WTC11 (cell line): Measurements from ENCODE around the gene BCAS3. TPM values are rescaled to one million over a fixed set of nuclear protein-coding genes. Genes with fewer than 3 reads are reported as not detected.

Source experiments
- ATAC-seq: fragments of 200-7000 bp; cut with Tn5 transposase; 2 replicates; pipeline ENCODE4 v1.10.0; 2021; ENCODE audit warnings: mild to moderate bottlenecking, moderate library complexity
- CTCF ChIA-PET: fragments of 300-600 bp; sonication (Branson Sonifier 250); formaldehyde crosslinking; loops from one replicate; lab custom pipeline; 2021; ENCODE audit warnings: antibody characterized with exemption; lab: Charles Lee
- POLR2A ChIA-PET: fragments of 350-600 bp; sonication (Branson Sonifier 250); formaldehyde crosslinking; loops from one replicate; lab custom pipeline; 2021; ENCODE audit warnings: antibody characterized with exemption; lab: Charles Lee
- DNase-seq: peaks from one replicate; pipeline ENCODE4 v3.0.0; 2021; ENCODE audit warnings: low spot score
- H3K27ac Mint-ChIP-seq: 2 replicates; pipeline ENCODE4 v1.8.0; 2021; ENCODE audit warnings: mixed read lengths
- H3K27me3 Mint-ChIP-seq: 2 replicates; pipeline ENCODE4 v1.8.0; 2021; ENCODE audit warnings: low read depth, mild to moderate bottlenecking, moderate library complexity, mixed read lengths
- H3K36me3 Mint-ChIP-seq: 2 replicates; pipeline ENCODE4 v1.8.0; 2021; ENCODE audit warnings: mixed read lengths
- H3K4me1 Mint-ChIP-seq: 2 replicates; pipeline ENCODE4 v1.8.0; 2022; ENCODE audit warnings: mixed read lengths
- H3K4me3 Mint-ChIP-seq: 2 replicates; pipeline ENCODE4 v1.8.0; 2021; ENCODE audit warnings: mild to moderate bottlenecking, moderate library complexity, mixed read lengths
- H3K9me3 Mint-ChIP-seq: 2 replicates; pipeline ENCODE4 v1.8.0; 2021; ENCODE audit warnings: mixed read lengths
- ARID4B ChIP-seq: sonication (generic); formaldehyde crosslinking; IDR thresholded peaks from 2 replicates; pipeline ENCODE4 v1.8.0; 2023; ENCODE audit warnings: missing genetic modification reagents, mild to moderate bottlenecking, borderline replicate concordance
- ATF6 ChIP-seq: sonication (generic); formaldehyde crosslinking; IDR thresholded peaks from 2 replicates; pipeline ENCODE4 v1.8.1; 2023; ENCODE audit warnings: mild to moderate bottlenecking, missing genetic modification reagents
- CBFB ChIP-seq: sonication (generic); formaldehyde crosslinking; IDR thresholded peaks from 2 replicates; pipeline ENCODE4 v1.8.1; 2022; ENCODE audit warnings: mild to moderate bottlenecking, low read depth, missing genetic modification reagents
- FOXJ3 ChIP-seq: sonication (generic); formaldehyde crosslinking; IDR thresholded peaks from 2 replicates; pipeline ENCODE4 v1.9.0; 2021; ENCODE audit warnings: missing genetic modification reagents, mild to moderate bottlenecking, borderline replicate concordance
- FOXK1 ChIP-seq: sonication (generic); formaldehyde crosslinking; IDR thresholded peaks from 2 replicates; pipeline ENCODE4 v1.8.0; 2022; ENCODE audit warnings: mild to moderate bottlenecking, moderate library complexity, missing genetic modification reagents
- FOXP1 ChIP-seq: sonication (generic); formaldehyde crosslinking; IDR thresholded peaks from 2 replicates; pipeline ENCODE4 v1.8.0; 2022; ENCODE audit warnings: missing genetic modification reagents, mild to moderate bottlenecking, moderate library complexity, borderline replicate concordance
- KAT7 ChIP-seq: sonication (generic); formaldehyde crosslinking; IDR thresholded peaks from 2 replicates; pipeline ENCODE4 v1.8.1; 2023; ENCODE audit warnings: missing genetic modification reagents, mild to moderate bottlenecking, borderline replicate concordance
- MAX ChIP-seq: sonication (generic); formaldehyde crosslinking; IDR thresholded peaks from 2 replicates; pipeline ENCODE4 v1.8.0; 2022; ENCODE audit warnings: mild to moderate bottlenecking, missing genetic modification reagents
- NFATC4 ChIP-seq: fragments of 250-450 bp; sonication (Bioruptor Pico); IDR thresholded peaks from 2 replicates; pipeline ENCODE4 v1.9.0; 2021; ENCODE audit warnings: mild to moderate bottlenecking
- NFE2L1 ChIP-seq: sonication (generic); formaldehyde crosslinking; IDR thresholded peaks from 2 replicates; pipeline ENCODE4 v1.8.1; 2023; ENCODE audit warnings: missing genetic modification reagents
- STAT6 ChIP-seq: sonication (generic); formaldehyde crosslinking; conservative IDR thresholded peaks from 2 replicates; pipeline ENCODE4 v1.8.1; 2023; ENCODE audit warnings: mild to moderate bottlenecking, low read depth, missing genetic modification reagents, moderate library complexity
- TEAD1 ChIP-seq: sonication (generic); formaldehyde crosslinking; IDR thresholded peaks from 2 replicates; pipeline ENCODE4 v1.8.0; 2022; ENCODE audit warnings: mild to moderate bottlenecking, missing genetic modification reagents
- USF1 ChIP-seq: sonication (generic); formaldehyde crosslinking; IDR thresholded peaks from 2 replicates; pipeline ENCODE4 v1.8.0; 2022; ENCODE audit warnings: mild to moderate bottlenecking, missing genetic modification reagents
- ZMAT4 ChIP-seq: fragments of 250-450 bp; sonication (Bioruptor Pico); IDR thresholded peaks from 2 replicates; pipeline ENCODE4 v1.9.0; 2021; ENCODE audit warnings: mild to moderate bottlenecking
- ZNF219 ChIP-seq: sonication (generic); formaldehyde crosslinking; IDR thresholded peaks from 2 replicates; pipeline ENCODE4 v1.8.0; 2023; ENCODE audit warnings: missing genetic modification reagents, mild to moderate bottlenecking, borderline replicate concordance
- ZNF416 ChIP-seq: fragments of 250-450 bp; sonication (Bioruptor Pico); IDR thresholded peaks from 2 replicates; pipeline ENCODE4 v1.9.0; 2021; ENCODE audit warnings: mild to moderate bottlenecking, inconsistent platforms
- ZNF423 ChIP-seq: fragments of 250-450 bp; sonication (Bioruptor Pico); IDR thresholded peaks from 2 replicates; pipeline ENCODE4 v2.1.2; 2022; ENCODE audit warnings: mild to moderate bottlenecking, moderate library complexity
- ZNF671 ChIP-seq: fragments of 250-450 bp; sonication (Bioruptor Pico); IDR thresholded peaks from 2 replicates; pipeline ENCODE4 v1.8.0; 2021; ENCODE audit warnings: mild to moderate bottlenecking
- total RNA-seq: library from RNA; stranded (reverse); gene quantifications from 3 replicates; pipeline ENCODE4 v1.2.3, GENCODE V29; 2021

Gene BCAS3
- total RNA-seq, 1 experiment from 2014 or later = 15.5 TPM

GRCh38 chr17:60678118-60678444 lies 430 bp downstream of the BCAS3 start:
- Mint-ChIP-seq H3K36me3 (no peaks in the 10 kb centered on the region), H3K9me3 (peaks cover 10% of the 10 kb centered on the region), H3K4me3 (peak overlapping the region; percentile 99), H3K27me3 (no peaks in the 10 kb centered on the region), H3K27ac (peak overlapping the region; percentile 89), H3K4me1 (peaks cover 6% of the 10 kb centered on the region)
- ATAC-seq (peak; percentile 16; the same call in 1 of the 2 replicates), DNase-seq (no peak)
- CTCF ChIA-PET = interaction anchor here (0.7 to 1.5 kb wide), 4 partner anchors 77 to 1432 kb away, joined by 3 to 5 read pairs (median 3); partner anchors contain the start of gene PPM1D
- TF ChIP-seq FOXK1 (CRISPR knock-in tag) (no peak), FOXJ3 (CRISPR knock-in tag) (no peak), CBFB (CRISPR knock-in tag) (no peak), TEAD1 (CRISPR knock-in tag) (no peak), ZNF423 (no peak), MAX (CRISPR knock-in tag) (no peak), USF1 (no peak), ZNF416 (CRISPR knock-in tag) (no peak), ZNF671 (CRISPR knock-in tag) (no peak), STAT6 (CRISPR knock-in tag) (no peak), FOXP1 (no peak), ZNF219 (CRISPR knock-in tag) (no peak)
- TF ChIP-seq, all 79 proteins: peak for 0
- POLR2A ChIA-PET = interaction anchor here (1.1 kb wide), 1 partner anchor 79 kb away, joined by 3 read pairs; no protein-coding TSS in a partner anchor

- peaks cover 6% of the 10 kb centered on the region for H3K4me1 Mint-ChIP-seq
- no peak for ATAC-seq
- no peak for TF ChIP-seq ARID4B (CRISPR knock-in tag)
- no peak for TF ChIP-seq NFE2L1 (CRISPR knock-in tag)
- no peak for TF ChIP-seq KAT7
- no peak for TF ChIP-seq ZMAT4 (CRISPR knock-in tag)
- TF ChIP-seq STAT6 (CRISPR knock-in tag) = no peak
- TF ChIP-seq NFATC4 (CRISPR knock-in tag) = no peak
- no peak for TF ChIP-seq ATF6
- TF ChIP-seq MAX (CRISPR knock-in tag) = no peak
- TF ChIP-seq, all 79 proteins: peak for 0
- ChIA-PET POLR2A (no interaction called here), CTCF (no interaction called here)
- Mint-ChIP-seq H3K9me3 (peaks cover 7% of the 10 kb centered on the region), H3K4me3 (peak overlapping the region; percentile 22; the same call in 1 of the 2 replicates), H3K27ac (no peak overlapping the region), H3K27me3 (no peaks in the 10 kb centered on the region), H3K36me3 (no peaks in the 10 kb centered on the region)
- DNase-seq = no peak
Observed at GRCh38 chr17:60679287-60679686, 1.6 kb downstream of the BCAS3 start.
